ENCODE results near the gene GPR161.
"Not testable (repeated sequence)": the region's sequence is repeated elsewhere in the genome, so short reads cannot be mapped to it uniquely, and the experiment has no call there.

Gene GPR161, protein sequence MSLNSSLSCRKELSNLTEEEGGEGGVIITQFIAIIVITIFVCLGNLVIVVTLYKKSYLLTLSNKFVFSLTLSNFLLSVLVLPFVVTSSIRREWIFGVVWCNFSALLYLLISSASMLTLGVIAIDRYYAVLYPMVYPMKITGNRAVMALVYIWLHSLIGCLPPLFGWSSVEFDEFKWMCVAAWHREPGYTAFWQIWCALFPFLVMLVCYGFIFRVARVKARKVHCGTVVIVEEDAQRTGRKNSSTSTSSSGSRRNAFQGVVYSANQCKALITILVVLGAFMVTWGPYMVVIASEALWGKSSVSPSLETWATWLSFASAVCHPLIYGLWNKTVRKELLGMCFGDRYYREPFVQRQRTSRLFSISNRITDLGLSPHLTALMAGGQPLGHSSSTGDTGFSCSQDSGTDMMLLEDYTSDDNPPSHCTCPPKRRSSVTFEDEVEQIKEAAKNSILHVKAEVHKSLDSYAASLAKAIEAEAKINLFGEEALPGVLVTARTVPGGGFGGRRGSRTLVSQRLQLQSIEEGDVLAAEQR

DNA sequence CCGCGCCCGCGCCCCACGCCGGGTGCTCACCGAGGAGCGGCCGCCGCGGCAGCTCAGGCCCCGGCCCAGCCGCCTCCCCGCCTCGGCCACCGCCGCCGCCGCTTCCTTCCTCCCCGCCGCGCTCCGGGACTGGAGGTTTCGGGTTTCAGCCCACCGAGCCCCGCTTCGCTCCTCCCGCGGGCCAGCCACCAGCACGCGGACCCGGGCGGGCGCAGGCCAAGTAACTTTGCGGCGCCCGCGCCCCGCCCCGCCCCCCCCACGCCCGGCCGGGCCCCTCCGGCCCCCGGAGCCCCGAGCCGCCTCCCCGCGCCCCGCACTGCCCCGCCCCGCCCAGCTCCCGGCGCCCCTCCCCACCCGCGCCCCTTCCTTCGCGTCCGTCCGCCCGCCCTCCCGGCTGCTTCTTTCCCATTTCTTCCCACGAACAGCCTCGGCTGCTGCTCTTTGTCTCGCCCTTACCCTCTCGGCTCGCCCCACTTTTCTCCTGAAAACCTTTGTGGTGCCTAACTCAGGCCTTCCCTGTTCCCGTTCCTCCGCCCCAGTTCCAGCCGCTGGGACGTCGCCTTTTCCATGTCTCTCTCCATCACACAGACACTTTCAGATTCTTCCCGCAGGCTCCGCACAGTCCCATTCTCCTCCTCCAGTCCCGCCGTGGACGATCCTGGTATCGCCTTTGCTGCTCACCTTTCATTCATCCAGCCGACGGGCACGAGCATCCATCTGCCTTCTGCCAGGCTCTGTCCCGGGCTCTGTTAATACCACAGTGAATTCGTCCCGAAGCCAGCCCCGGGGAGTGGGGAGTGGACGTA, at the start of gene GPR161:
Gene GPR161, minus strand, starts transcription at position 222 of the 806 bp plus-strand sequence. CDS start 32,080 bp downstream, outside the sequence.
- DNase-seq = peak; percentile 32

DNA sequence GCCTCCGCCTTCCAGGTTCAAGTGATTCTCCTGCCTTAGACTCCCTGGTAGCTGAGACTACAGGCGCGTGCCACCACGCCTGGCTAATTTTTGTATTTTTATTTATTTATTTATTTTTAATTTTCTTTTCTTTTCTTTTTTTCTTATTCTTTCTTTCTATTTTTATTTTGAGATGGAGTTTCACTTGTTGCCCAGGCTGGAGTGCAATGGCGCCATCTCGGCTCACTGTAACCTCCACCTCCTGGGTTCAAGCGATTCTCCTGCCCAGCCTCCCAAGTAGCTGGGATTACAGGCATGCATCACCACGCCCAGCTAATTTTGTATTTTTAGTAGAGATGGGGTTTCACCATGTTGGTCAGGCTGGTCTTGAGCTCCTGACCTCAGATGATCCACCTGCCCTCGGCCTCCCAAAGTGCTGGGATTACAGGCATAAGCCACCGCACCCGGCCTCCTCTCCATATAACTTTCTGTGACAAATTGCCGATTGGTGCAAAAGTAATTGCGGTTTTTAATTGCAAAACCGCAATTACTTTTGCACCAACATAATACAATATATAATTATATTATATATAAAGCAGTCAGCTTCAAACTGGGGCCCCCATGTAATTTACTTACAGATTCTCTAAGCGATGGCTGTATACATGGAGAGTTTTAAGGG, 44.5 kb upstream of the GPR161 start:
- DNase-seq = not testable (repeated sequence)

DNA sequence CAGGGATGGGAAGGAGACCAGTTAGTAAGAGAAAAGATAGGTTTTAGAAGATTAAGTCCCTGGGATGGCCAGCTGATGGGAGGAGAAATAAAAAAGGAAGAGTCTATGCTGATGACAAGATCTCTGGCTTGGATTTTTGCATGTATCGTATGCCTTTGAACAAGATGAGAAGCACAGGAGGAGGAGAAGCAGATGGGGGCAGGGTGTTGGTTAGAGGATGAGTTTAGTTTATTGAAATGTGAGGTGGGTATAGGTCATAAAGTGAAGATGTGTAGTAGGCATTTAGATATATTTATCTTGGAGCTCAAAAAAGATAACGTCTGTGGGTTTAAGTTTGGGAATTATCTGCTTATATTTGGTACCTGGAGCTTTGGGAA, 43.4 kb upstream of the GPR161 start:
- no peak for DNase-seq

DNA sequence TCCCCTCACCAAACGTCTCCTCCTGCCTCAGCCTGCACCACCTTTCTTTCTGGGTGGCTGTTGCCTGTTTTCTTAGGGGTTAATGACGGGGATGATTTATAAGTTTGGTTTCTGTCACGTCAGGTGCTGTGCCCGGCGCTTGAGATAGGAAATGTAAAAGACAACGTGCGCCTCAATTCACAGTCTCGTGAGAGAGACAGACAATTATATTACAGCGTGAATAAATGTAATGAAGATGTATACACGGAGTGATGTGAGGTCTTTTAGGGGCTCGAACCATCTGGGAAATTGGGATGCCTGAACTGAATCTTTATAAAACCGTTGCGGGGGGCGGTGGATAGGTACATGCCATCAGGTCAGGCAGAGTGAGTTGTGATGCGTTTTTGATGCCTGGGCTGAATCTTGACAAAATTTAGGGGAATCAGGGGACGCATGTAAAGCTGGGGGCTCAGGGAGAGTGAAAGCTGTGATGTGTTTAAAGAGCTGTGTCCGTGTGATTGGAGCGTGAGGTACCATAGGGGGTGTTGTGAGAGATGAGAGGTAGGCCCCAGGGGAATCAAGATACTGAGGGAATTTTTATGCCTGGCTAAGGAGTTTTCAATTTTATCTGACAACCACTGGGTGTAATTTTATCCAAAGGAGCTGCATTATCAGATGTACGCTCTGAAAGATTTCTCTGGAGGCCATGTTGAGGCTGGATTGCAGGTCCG, 42.9 kb upstream of the GPR161 start:
- peak; percentile 39 for DNase-seq

DNA sequence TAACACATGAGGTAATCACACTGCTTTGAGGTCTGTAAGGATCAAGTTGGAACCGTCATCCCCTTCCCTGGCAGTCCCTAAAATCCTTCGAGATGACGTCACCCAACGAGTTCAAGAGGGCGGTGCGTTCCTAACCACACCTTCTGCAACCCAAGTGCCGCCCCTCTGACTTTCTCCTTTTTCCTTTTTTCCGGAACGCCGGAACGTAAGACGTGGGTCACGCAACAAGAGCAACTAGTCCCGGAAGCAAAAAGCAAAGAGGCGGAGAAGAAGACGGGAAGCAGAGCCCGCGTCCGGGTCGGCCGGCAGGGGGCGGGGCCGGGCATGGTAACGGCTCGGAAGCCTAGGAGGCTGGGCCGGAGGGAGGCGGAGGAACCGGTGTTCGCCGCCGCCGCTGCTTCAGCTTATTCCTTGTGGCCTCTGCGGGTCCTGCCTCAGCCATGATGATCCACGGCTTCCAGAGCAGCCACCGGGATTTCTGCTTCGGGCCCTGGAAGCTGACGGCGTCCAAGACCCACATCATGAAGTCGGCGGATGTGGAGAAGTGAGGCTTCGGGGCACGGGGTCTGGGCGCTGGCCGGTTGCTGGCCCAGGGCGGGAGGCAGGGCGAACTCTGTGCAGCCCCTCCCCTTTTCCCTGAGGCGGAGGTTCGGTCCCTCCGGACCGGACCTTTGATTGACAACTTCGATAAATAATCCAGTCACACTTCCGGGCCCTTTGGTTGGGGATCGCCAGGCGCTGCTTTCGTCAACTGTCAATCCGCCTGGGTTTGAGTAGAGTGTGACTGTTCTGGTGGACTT, 42.1 kb upstream of the GPR161 start, which contains the start of gene TIPRL:
Gene TIPRL, plus strand, starts transcription at position 325 of the 800 bp plus-strand sequence. Its CDS starts 116 bp downstream, at position 441.
- DNase-seq = peak; percentile 99

DNA sequence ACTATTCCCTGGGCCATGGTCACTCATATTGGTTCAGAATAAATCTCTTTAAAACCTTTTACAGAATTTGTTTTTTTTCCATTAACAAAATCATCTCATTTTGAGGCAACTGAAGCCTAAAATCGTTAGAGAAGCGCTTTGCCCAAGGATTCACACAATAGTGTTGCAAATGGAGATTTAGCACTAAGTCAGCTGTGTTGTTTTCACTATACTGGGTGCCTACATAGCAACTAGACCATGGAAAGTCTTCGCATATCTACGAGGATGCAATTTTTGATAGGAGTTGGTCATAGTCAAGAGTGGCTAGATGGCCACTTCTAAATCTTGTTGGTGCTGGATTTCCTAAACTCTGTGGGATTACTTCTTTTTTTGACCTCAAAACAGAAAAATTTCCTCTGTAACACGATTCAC, 41.5 kb upstream of the GPR161 start:
- no peak for DNase-seq

DNA sequence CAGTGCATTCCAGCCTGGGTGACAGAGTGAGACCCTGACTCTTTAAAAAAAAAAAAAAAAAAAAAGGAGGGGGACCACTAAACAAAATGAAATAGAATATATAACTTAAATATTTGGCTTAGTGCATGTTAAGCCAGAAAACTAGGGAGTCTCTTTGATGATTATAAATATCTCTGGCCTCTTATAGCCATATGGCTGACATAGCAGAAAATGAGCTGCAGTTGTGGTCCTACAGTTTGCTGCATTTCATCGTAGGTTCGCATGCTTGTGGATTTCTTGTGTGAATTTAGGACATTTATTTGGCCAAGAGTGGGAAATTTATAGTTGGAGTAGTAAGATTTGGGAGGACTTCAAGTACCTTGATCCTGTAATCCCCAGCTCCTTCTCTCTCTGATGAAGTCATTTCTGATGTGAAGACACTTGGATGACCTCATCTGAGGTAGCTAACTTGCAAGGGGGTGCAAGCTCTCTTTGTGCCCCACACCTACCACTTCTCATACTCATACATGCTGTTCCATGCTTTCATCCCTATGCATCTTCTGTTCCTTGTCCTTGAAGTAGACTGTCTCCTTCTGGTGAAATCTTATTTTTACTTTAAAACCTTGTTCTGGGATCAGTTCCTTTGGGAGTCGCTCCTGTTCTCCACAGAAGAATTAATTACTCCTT, 35.7 kb upstream of the GPR161 start:
- no peak for DNase-seq

DNA sequence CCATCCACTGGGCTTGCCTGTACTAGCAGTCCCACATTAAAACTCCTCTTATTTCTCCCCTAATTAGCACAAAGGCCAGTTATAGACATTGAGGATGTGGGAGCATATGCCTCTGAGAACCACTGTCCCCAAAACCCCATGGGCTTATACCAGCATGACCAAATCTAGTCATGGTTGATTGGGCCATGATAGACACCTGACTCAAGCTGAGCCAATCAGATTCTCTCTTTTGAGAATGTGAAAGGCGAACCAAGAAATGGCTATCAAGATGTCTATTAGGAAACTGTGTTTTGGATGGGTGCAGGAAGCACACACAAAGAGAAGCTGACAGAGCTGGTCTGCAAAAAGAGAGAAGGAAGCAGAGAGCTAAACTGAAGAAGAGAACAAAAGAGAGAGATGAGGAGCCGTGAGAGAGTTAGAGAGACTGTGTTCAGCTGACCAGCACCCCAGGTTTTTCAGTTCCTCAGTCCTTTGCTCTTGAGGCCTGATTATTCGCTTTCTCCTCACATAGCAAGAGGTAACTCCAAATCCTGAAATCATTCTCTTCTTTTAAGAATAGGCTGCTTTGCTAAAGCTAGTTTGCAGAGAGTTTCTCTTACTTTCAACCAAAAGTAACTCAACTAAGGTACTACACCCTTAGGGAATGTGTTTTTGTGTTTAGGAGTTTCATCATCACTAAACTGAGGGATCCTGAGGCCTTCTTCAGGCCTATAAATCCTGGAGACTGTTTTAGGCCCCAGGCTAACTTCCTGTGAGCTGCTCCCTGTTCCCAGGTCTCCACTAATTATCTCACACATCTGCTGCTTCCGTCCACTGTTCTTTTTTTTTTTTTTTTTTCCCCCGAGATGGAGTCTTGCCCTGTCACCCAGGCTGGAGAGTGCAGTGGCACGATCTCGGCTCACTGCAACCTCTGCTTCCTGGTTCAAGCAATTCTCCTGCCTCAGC, 34.1 kb upstream of the GPR161 start:
- DNase-seq = no peak

DNA sequence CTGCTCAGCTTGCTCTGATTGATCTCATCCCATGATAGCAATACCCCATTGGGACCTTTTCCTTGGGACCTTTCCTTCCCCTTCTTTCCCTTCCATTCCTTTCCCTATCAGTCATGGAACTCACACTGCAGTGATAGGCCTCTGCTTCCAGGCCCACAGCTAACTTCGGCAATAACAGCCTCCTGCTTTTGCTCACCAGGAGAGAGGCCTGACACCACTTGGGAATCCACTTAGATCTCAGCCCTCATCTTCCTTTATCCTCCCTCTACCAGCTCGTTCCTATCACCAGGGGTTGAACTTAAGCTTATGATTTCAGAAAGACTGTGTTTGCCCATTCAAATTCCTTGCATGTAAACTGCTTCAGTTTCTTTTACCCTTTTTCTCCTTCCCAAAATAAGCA, 31.1 kb upstream of the GPR161 start:
- no peak for DNase-seq

DNA sequence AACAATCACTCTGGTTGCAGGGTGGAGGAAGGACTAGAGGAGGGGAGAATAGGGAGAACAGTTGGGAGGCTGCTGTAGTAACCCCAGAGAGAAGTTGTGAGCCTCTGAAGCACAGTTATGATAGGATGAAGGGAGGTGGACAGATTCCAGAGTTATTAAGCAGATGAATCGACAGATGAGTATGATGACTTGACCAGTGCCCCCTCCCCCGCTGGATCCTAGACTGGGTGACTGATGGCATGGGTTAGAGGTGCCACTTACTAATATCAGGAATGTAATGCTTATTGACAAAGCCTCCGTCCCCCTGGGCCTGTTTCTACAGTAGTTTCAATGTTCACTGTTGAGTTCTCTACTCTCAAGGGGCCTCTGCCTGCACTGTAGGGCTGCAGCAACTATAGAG, 28.0 kb upstream of the GPR161 start:
- no peak for DNase-seq

DNA sequence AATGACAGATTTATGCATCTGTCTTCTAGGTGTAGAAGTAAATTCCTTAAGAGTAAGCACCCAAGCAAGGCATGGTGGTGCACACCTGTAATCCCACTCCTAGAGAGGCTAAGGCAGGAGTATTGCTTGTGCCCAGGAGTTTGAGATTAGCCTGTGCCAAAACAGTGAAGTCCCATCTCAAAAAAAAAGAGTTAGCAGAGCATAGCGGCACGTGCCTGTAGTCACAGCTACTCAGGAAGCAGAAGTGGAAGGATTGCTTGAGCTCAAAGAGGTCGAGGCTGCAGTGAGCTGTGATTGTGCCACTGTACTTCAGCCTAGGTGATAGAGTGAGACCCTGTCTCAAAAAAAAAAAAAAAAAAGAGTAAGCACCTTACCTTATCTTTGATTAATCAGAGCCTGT, 26.9 kb upstream of the GPR161 start:
- DNase-seq = no peak

DNA sequence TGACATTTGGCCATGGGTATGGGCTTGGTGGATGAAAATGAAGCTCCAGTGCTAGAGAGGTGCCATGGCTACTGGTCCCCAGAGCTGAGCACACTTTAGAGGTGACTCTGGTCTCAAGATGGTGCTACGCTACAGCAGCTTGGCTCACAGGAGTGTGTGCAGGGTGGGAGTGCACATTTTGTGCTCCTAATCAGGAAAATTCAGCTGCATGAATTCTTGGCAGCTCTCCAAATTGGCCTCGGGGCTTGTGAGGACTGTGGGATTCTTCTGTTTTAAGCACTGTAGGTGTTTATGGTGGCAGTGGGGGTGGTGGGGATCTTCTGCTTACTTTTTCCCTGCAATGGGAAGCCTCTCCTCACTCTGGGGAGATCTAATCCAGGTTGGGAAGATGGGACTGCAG, 24.7 kb upstream of the GPR161 start:
- DNase-seq = no peak

DNA sequence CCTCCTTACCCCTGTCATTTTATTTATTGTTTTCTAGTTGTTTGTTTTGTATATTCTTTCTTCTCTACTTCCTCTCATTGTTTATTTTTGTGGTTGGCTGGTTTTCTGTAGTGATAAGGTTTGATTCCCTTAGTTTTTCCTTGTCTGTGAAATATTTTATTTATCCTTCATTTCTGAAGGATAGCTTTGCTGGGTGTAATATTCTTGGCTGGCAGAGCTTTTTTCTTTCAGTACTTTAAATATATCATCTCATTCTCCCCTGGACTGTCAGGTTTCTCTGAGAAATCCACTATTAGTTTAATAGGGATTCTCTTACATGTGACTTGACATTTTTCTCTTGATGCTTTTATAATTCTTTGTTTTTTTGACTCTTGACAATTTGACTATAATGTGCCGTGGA, 23.2 kb upstream of the GPR161 start:
- no peak for DNase-seq

DNA sequence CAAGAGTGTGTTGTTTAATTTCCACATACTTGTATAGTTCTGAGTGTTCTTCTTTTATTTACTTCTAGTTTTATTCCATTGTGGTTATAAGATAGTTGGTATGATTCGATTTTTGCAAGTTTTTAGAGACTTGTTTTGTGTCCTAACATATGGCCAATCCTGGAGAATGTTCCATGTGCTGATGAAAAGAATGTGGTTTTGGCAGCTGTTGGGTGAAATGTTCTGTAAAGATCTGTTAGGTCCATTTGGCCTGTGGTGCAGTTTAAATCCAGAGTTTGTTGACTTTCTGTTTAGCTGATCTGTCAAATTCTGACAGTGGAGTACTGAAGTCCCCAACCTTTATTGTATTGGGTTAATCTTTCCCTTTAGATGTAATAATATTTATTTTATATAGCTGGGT, 22.5 kb upstream of the GPR161 start:
- no peak for DNase-seq

DNA sequence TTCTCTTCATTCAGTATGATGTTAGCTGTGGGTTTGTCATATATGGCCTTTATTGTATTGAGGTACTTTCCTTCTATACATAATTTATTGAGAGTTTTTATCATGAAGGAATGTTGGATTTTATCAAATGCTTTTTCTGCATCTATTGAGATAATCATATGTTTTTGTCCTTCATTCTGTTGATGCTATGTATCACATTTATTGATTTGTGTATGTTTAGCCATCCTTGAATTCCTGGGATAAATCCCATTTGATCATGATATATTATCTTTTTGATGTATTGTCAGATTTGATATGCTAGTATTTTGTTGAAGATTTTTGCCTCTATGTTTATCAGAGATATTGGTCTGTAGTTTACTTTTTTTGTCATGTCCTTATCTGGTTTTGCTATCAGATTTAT, 20.9 kb upstream of the GPR161 start:
- no peak for DNase-seq

DNA sequence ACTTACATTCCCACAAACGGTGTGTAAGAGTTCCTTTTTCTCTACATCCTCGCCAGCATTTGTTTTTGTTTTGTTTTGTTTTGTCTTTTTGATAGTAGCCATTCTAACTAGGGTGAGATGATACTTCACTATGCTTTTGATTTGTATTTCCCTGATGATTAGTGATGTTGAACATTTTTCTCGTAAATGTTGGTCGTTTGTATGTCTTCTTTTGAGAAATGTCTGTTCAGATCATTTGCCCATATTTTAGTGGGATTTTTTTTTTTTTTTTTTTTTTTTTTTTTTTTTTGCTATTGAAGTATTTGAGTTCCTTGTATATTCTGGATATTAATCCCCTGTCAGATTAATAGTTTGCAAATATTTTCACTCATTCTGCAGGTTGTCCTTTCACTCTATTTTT, 19.2 kb upstream of the GPR161 start:
- DNase-seq = no peak

DNA sequence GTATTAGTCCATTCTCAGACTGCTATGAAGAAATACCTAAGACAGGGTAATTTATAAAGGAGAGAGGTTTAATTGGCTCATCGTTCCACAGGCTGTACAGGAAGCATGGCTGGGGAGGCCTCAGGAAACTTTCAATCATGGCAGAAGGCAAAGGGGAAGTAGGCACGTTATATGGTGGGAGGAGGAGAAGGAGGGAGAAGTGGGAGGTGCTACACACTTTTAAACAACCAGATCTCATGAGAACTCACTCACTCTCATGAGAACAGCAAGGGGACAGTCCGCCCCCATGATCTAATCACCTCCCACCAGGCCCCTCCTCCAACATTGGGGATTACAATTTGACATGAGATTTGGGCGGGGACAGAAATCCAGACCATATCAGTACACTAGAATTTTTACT, 18.0 kb upstream of the GPR161 start:
- not testable (repeated sequence) for DNase-seq

DNA sequence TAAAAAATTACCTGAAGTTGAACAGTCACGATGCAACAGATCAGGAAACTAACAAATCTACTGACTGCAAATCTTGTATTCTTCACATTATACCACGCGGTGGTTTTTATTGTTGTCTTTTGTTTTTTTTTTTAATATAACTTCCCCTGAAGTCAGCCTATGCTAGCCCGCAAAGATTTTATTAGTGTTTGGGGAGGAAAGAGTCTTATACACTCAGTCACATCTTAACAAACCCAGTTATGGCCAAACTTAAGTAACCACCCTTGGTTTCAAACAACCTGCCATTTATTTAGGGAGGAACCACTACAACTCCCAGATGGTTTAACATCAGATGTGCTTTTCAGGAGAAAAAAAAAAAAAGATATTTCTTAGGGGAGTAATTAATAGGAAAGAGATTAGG, 15.2 kb upstream of the GPR161 start:
- no peak for DNase-seq

DNA sequence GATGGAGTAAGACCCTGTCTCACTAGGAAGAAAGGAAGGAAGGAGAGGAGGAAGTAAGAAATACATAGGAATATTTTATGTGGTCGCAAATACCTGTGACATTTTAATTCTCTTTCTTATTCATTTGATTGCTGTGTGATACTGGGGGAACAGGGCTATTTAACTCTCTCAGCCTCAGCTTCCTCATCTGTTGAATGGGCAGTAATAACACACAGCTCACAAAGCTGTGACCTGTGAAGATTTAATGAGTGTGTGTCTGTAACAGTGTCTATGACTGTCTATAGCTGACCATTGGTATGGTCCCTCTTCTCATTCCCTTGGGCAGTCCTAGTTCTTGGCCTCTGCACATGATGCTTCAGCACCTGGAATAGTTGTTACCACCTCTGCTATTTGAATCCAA, 13.6 kb upstream of the GPR161 start:
- DNase-seq = no peak

DNA sequence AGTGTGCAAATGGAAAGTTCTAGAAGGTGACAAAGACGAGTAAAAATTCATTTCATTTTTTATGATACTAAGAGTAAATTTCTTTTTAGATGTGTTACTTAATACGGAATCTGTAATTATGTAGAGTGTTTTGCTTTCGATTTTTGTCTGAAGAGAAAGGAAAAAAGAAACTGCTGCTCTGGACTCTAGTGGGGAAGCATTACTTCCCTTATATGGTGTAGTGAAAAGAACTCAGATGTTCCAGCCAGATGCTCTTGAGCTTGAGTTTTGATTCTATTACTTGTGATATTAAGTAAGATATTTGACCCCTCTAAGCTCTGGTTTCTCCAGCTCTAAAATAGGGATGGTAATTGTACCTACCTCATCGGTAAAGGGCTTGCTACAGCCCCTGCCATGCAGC, 12.2 kb upstream of the GPR161 start:
- no peak for DNase-seq
